Neuronal stem cell (in vitro differentiated cells): ENCODE measurements around the gene CCDC3.

Experiments used
- DNase-seq: peaks from one replicate; pipeline ENCODE4 v3.0.0-alpha.2; 2013; ENCODE audit warnings: low spot score
- H2AFZ ChIP-seq: one replicate; pipeline ENCODE4 v1.6.1; 2013; ENCODE audit warnings: mild to moderate bottlenecking, low read length, inconsistent platforms
- H2AK5ac ChIP-seq: 2 replicates; pipeline ENCODE4 v1.6.1; 2013; ENCODE audit warnings: low read depth, mild to moderate bottlenecking, inconsistent platforms, low read length, moderate library complexity, mixed read lengths
- H2BK120ac ChIP-seq: 2 replicates; pipeline ENCODE4 v1.6.1; 2013; ENCODE audit warnings: low read depth, mild to moderate bottlenecking, inconsistent platforms, low read length, moderate library complexity, mixed read lengths
- H2BK12ac ChIP-seq: one replicate; pipeline ENCODE4 v1.6.1; 2013; ENCODE audit warnings: low read length, inconsistent platforms
- H2BK15ac ChIP-seq: 2 replicates; pipeline ENCODE4 v1.6.1; 2013; ENCODE audit warnings: mild to moderate bottlenecking, low read length, inconsistent platforms, mixed read lengths
- H2BK5ac ChIP-seq: one replicate; pipeline ENCODE4 v1.6.1; 2013; ENCODE audit warnings: inconsistent platforms, mild to moderate bottlenecking, low read length, moderate library complexity
- H3K14ac ChIP-seq: one replicate; pipeline ENCODE4 v1.6.1; 2013; ENCODE audit warnings: low read length, inconsistent platforms
- H3K18ac ChIP-seq: 2 replicates; pipeline ENCODE4 v1.6.1; 2013; ENCODE audit warnings: low read length, inconsistent platforms
- H3K23ac ChIP-seq: 2 replicates; pipeline ENCODE4 v1.6.1; 2013; ENCODE audit warnings: low read depth, mild to moderate bottlenecking, mixed read lengths, low read length, inconsistent platforms; ENCODE audit not compliant: poor library complexity
- H3K27ac ChIP-seq: replicated peaks from 3 replicates; pipeline ENCODE4 v1.5.1; 2013; ENCODE audit warnings: low read length, inconsistent platforms
- H3K27me3 ChIP-seq, 3 experiments: 2 replicates each; pipeline ENCODE4 v1.6.1; 2013; ENCODE audit warnings: low read length in 3 of 3, mild to moderate bottlenecking in 2 of 3, inconsistent platforms in 1 of 3, low read depth in 1 of 3, mixed read lengths in 1 of 3, moderate library complexity in 1 of 3; ENCODE audit not compliant: control insufficient read depth in 3 of 3, insufficient read depth in 3 of 3
- H3K36me3 ChIP-seq, 2 donors: replicated peaks in 1 of 2; 2 replicates each; pipeline ENCODE4 v1.6.1; 2013; ENCODE audit warnings: low read length in 2 of 2; ENCODE audit not compliant: control insufficient read depth in 2 of 2, insufficient read depth in 2 of 2
- H3K4ac ChIP-seq: 2 replicates; pipeline ENCODE4 v1.6.1; 2013; ENCODE audit warnings: inconsistent platforms, mild to moderate bottlenecking, low read length, moderate library complexity
- H3K4me1 ChIP-seq, 2 donors: 1 replicate in 1 of 2; 2 replicates in 1 of 2; pipeline ENCODE4 v1.6.1; 2013; ENCODE audit warnings: low read length in 2 of 2, low read depth in 1 of 2; ENCODE audit not compliant: control insufficient read depth in 2 of 2, insufficient read depth in 1 of 2
- H3K4me2 ChIP-seq: one replicate; pipeline ENCODE4 v1.6.1; 2013; ENCODE audit warnings: mild to moderate bottlenecking, low read length, inconsistent platforms; ENCODE audit not compliant: insufficient read depth, poor library complexity, severe bottlenecking
- H3K4me3 ChIP-seq, 2 donors: 2 replicates each; pipeline ENCODE4 v1.5.1; 2013; ENCODE audit warnings: low read length in 2 of 2, mild to moderate bottlenecking in 2 of 2, inconsistent platforms in 1 of 2, moderate library complexity in 1 of 2
- H3K79me1 ChIP-seq: one replicate; pipeline ENCODE4 v1.6.1; 2013; ENCODE audit warnings: low read depth, mild to moderate bottlenecking, inconsistent platforms, low read length, moderate library complexity
- H3K9ac ChIP-seq: one replicate; pipeline ENCODE4 v1.6.1; 2013; ENCODE audit warnings: mild to moderate bottlenecking, low read depth, low read length, inconsistent platforms; ENCODE audit not compliant: poor library complexity
- H3K9me3 ChIP-seq, 2 donors: replicated peaks in 1 of 2; 2 replicates each; pipeline versions ENCODE3 to v1.6.1; 2013; ENCODE audit warnings: low read length in 2 of 2, mild to moderate bottlenecking in 2 of 2, inconsistent platforms in 1 of 2, low read depth in 1 of 2, mixed read lengths in 1 of 2, moderate library complexity in 1 of 2; ENCODE audit not compliant: control insufficient read depth in 2 of 2, insufficient read depth in 1 of 2
- H4K8ac ChIP-seq: one replicate; pipeline ENCODE4 v1.6.1; 2013; ENCODE audit warnings: low read depth, mild to moderate bottlenecking, inconsistent platforms, low read length, moderate library complexity
- H4K91ac ChIP-seq: one replicate; pipeline ENCODE4 v1.6.1; 2013; ENCODE audit warnings: low read length, low read depth, mild to moderate bottlenecking, inconsistent platforms; ENCODE audit not compliant: poor library complexity
- WGBS, 2 donors: extraction: QIAGEN DNeasy Blood & Tissue Kit; methylation state at CpG; one replicate each; pipeline ENCODE4 v1.1.7; 2013; ENCODE audit warnings: missing lambda C conversion rate in 2 of 2, mixed read lengths in 1 of 2; ENCODE audit not compliant: insufficient read length in 2 of 2, insufficient replicate concordance in 1 of 2; ENCODE audit errors: extremely low coverage in 2 of 2; 5-methylcytosine and 5-hydroxymethylcytosine counted together

The CCDC3 gene

DNA sequence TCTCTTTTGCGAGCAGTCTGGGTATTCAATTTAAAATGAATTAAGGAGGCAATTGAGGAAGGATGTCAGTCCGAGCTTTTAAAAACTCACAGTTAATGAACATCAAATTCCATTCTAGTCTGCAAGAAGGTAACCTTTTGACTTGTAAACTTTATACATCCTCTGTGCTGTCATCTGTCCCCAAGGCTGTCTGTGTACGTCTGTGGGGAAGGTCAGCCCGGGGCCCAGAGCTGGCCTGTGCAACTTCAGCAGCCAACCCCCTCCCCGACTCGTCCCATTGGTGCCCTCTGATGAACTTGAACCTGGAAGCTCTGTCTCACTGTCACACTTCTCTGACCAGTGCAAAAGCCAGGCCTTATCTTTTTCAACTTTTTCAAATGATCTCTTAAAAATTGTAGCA is 80.3 kb downstream of the CCDC3 start:
- Histone ChIP-seq H4K8ac (no peak overlapping the region), H2BK5ac (no peak overlapping the region), H3K14ac (no peak overlapping the region), H3K27me3 (peaks cover 0 to 5% (median 0%) of the 10 kb centered on the region in 3 experiments), H3K23ac (no peak overlapping the region), H3K4me2 (no peak overlapping the region), H2BK12ac (no peak overlapping the region), H2BK15ac (no peak overlapping the region), H3K18ac (no peak overlapping the region), H3K36me3 (no peaks in the 10 kb centered on the region), H3K9ac (no peak overlapping the region), H3K4me1 (no peaks in the 10 kb centered on the region), H3K79me1 (no peaks in the 10 kb centered on the region), H3K27ac (no peak overlapping the region), H2BK120ac (no peak overlapping the region), H2AFZ (no peak overlapping the region), H3K4me3 (no peak overlapping the region), H3K4ac (no peak overlapping the region), H3K9me3 (no peaks in the 10 kb centered on the region), H4K91ac (no peak overlapping the region), H2AK5ac (no peak overlapping the region)
- WGBS, 2 donors, result no CpG with 5 or more reads among the region's 6 CpGs
- DNase-seq, result no peak

DNA sequence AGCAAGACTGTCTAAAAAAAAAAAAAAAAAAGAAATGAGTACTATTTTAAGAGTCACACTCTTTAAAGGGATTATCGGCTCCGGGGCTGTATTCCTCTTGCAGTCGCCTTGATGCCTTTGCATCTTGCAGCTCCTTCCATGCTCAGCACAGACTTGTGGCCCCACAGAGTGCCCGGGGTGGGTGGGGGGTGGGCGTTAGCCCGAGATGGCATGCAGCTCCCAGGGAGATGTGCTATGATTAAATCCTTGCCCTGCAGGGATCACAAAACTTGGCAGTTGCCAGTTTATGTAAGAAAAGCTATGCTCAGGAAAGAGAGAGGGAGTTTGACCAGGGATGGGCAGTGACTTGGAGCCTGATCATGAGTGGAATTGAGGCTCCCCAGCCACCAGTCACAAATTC is 81.9 kb downstream of the CCDC3 start:
- no CpG with 5 or more reads among the region's 6 CpGs for WGBS, 2 donors
- H3K14ac ChIP-seq, result no peak overlapping the region
- H2BK12ac ChIP-seq, result no peak overlapping the region
- no peaks in the 10 kb centered on the region for H3K79me1 ChIP-seq
- no peak overlapping the region for H2BK5ac ChIP-seq
- no peak overlapping the region for H2BK15ac ChIP-seq
- DNase-seq, result no peak
- H3K18ac ChIP-seq, result no peak overlapping the region
- H3K27ac ChIP-seq, result no peak overlapping the region
- H3K9me3 ChIP-seq, result no peaks in the 10 kb centered on the region
- no peak overlapping the region for H2BK120ac ChIP-seq
- no peak overlapping the region for H3K4me2 ChIP-seq
- H4K91ac ChIP-seq, result no peak overlapping the region
- no peak overlapping the region for H3K4ac ChIP-seq
- H2AFZ ChIP-seq, result no peak overlapping the region
- H3K36me3 ChIP-seq, result no peaks in the 10 kb centered on the region
- no peak overlapping the region for H2AK5ac ChIP-seq
- H3K23ac ChIP-seq, result no peak overlapping the region
- H3K27me3 ChIP-seq, result peaks cover 0 to 5% (median 0%) of the 10 kb centered on the region in 3 experiments
- H3K4me1 ChIP-seq, result no peaks in the 10 kb centered on the region
- H4K8ac ChIP-seq, result no peak overlapping the region
- H3K9ac ChIP-seq, result no peak overlapping the region
- H3K4me3 ChIP-seq, result no peak overlapping the region

DNA sequence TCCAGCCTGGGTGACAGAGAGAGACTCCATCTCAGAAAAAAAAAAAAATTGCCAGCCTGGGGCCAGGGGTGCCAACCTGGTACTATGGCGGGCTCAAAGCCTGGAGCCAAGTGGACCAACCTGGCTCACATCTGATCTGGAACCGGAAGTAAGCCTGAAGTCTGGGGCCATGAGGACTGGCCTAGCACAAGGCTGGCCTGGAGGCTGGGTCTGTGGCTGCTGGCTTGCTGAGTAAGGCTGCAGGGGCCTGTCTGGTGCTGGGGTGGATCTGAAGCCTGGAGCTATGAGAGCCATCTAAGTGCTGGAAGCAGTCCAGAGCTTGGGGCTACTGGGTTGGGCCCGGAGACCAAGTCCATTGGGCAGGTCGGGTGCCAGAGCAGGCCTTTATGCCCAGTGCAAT is 84.9 kb downstream of the CCDC3 start:
- Histone ChIP-seq H4K8ac (no peak overlapping the region), H3K14ac (no peak overlapping the region), H3K4me1 (no peaks in the 10 kb centered on the region), H3K27me3 (peaks cover 0 to 2% (median 0%) of the 10 kb centered on the region in 3 experiments), H3K36me3 (no peaks in the 10 kb centered on the region), H2BK5ac (no peak overlapping the region), H3K9me3 (no peaks in the 10 kb centered on the region), H3K4ac (no peak overlapping the region), H3K9ac (no peak overlapping the region), H4K91ac (no peak overlapping the region), H3K4me2 (no peak overlapping the region), H2AFZ (no peak overlapping the region), H2AK5ac (peak overlapping the region; percentile 68), H3K18ac (no peak overlapping the region), H3K4me3 (no peak overlapping the region), H2BK120ac (no peak overlapping the region), H2BK12ac (no peak overlapping the region), H2BK15ac (no peak overlapping the region), H3K23ac (no peak overlapping the region), H3K27ac (no peak overlapping the region), H3K79me1 (no peaks in the 10 kb centered on the region)
- no CpG with 5 or more reads among the region's 4 CpGs for WGBS, 2 donors
- DNase-seq, result no peak

DNA sequence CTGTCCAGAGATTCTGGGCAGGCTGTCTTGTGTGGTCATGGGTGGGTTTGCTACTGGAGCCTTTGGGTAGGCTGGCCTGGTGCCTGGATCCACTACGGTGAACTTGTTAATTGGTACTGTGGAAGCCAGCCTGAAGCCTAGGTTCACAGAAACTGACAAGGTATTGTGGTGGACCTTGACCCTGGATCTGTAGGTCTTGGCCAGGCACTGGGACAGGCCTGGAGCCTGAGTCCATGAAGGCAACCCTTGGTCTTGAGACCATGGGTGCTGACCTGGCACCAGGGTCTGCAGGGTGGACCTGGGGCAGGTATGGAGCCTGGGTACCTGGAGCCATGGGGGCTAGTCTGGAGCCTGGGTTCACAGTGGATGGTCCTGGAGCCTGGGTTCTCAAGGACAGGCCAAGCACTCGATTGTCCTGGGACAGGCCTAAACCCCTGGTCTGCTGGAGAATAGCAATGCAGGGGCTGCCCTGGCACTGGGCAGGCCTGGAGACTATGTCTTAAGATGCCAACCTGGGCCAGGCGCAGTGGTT is 85.8 kb downstream of the CCDC3 start:
- Histone ChIP-seq H3K18ac (peak overlapping the region; percentile 80), H2BK120ac (no peak overlapping the region), H2BK12ac (no peak overlapping the region), H2BK15ac (no peak overlapping the region), H4K91ac (no peak overlapping the region), H3K36me3 (no peaks in the 10 kb centered on the region), H3K27ac (no peak overlapping the region), H3K9ac (no peak overlapping the region), H3K27me3 (peaks cover 0 to under 1% (median 0%) of the 10 kb centered on the region in 3 experiments), H3K23ac (no peak overlapping the region), H3K4me1 (no peaks in the 10 kb centered on the region), H3K9me3 (no peaks in the 10 kb centered on the region), H4K8ac (no peak overlapping the region), H3K4me3 (no peak overlapping the region), H3K14ac (peak overlapping the region; percentile 58), H2BK5ac (no peak overlapping the region), H3K4me2 (no peak overlapping the region), H2AK5ac (peak overlapping the region; percentile 50), H3K4ac (no peak overlapping the region), H3K79me1 (no peaks in the 10 kb centered on the region), H2AFZ (no peak overlapping the region)
- WGBS, 2 donors, result no CpG with 5 or more reads among the region's 3 CpGs
- no peak for DNase-seq
